GM10266 (cell line): ENCODE data around the gene ARHGEF4.

Source experiments
- DNase-seq: peaks from one replicate; pipeline ENCODE4 v3.0.0; 2012; ENCODE audit errors: extremely low spot score
- TF ChIP-seq, protein P1 (sequence below): IDR thresholded peaks from 2 replicates; pipeline ENCODE4 v1.5.1; 2012; ENCODE audit warnings: mild to moderate bottlenecking, low read depth; ENCODE audit not compliant: control insufficient read depth, insufficient read depth; ENCODE audit errors: missing control alignments

Gene ARHGEF4

DNA sequence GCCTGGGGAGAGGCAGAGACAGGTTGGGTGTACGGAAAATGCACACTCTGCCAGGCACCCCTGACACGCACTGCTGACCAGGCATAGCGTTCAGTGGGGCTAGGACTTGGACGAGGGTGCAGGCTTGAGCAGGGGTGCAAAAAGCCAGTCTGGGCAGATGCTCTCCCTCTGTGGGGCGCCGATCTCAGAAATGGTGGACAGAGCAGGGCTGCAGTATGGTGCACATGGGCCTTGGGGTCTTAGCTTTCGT lies 1.0 kb upstream of the ARHGEF4 start:
- DNase-seq, result no peak
- TF ChIP-seq, protein P1, sequence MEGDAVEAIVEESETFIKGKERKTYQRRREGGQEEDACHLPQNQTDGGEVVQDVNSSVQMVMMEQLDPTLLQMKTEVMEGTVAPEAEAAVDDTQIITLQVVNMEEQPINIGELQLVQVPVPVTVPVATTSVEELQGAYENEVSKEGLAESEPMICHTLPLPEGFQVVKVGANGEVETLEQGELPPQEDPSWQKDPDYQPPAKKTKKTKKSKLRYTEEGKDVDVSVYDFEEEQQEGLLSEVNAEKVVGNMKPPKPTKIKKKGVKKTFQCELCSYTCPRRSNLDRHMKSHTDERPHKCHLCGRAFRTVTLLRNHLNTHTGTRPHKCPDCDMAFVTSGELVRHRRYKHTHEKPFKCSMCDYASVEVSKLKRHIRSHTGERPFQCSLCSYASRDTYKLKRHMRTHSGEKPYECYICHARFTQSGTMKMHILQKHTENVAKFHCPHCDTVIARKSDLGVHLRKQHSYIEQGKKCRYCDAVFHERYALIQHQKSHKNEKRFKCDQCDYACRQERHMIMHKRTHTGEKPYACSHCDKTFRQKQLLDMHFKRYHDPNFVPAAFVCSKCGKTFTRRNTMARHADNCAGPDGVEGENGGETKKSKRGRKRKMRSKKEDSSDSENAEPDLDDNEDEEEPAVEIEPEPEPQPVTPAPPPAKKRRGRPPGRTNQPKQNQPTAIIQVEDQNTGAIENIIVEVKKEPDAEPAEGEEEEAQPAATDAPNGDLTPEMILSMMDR, result no peak

DNA sequence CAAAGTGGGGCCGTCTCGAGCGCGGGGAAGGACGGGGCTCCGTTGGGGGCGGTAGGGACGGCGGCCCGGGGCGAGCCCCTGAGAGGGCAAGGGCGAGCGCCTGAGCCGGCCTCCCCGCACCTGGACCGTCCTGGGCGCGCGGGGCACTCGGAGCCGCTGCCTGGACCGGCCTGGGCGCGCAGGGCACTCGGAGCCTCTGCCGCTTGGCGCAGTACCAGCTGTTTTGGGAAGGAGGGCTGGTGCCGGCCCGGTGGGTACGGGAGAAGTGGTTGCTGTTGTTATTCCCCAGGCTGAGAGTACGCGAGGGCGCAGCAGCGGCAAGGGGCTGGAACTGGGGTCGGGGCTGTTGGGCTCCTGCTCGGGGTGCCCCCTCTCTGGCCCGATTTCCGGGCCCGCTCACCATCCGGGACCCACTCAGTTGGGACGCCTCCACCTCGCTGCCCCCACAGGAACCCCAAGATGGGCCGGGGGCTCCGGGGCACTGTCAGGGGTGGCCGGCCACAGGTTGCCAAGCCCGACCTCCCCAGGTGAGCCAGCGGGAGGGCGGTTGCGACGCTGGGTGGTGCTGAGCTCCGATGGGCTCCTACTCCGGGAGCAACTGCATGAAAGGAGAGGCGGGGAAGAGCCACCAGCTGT lies 579 bp downstream of the ARHGEF4 start:
- TF ChIP-seq, protein P1, result no peak

DNA sequence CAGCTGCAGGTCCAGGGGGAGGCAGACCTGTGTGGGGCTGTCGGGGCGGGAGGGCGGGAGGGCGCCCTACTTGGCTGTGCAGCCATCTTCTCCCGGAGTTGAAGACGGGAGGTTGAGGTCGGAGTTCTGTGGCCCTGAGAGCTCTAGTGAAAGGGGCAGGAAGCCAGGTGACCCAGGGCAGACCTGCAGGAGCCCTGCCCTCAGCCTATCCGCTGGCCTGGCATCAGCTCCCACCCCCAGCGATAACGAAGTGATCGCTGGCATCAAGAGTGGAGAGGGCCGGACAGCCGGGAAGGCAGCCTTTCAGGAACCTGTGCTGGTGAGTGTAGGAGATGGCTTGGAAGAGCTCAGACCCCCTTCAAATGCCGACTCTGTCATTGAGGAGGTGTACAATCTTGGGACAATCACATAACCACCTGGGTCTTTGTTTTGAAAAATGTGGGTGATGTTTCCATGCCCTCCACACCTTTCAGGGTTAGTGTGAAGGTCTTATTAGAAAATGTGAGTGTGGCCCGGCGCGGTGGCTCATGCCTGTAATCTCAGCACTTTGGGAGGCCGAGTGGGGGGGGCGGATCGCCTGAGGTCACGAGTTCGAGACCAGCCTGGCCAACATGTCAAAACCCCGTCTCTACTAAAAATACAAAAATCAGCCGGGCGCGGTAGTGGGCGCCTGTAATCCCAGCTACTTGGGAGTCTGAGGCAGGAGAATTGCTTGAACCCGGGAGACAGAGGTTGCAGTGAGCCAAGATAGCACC lies 1.3 kb downstream of the ARHGEF4 start:
- TF ChIP-seq, protein P1, result no peak
- no peak for DNase-seq

More for the DNA sequence above, 579 bp downstream of the ARHGEF4 start:
- DNase-seq, result no peak

DNA sequence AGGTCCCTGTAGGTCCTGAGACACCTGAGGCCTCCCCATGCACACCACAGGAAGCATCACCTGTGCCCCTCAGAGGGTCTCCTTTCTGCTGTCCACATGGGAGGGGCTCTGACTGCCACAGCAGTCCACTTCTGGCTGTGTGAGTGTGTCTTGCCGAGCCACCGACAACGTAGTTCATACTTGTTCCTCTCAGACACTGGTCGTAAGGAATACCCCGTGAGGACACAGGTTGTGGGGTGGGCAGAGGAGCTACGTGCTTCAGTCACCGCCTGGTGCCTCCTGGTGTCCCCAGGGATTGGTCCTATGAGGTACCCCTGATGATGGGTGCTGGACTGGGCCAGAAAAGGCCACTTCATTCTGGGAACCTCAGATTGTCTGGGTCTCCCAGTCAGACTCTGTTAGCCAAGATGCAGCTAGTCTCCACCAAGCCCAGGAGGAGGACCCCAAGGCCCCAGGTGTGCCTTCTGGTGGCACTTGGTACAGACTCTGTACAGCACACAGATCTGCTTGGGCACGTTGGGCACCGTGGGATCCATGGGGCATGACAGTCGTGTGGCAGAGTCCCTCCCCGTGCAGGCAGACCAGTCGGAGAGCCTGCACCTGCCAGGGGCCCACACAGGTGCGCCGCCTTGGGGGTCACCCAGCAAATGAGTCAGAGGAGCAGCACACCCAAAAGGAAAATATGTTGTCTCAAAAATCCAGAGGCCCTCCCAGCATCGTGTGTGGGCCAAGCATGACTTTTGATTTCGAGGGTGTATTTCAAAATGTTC lies 2.5 kb downstream of the ARHGEF4 start:
- TF ChIP-seq, protein P1, result no peak
- no peak for DNase-seq

DNA sequence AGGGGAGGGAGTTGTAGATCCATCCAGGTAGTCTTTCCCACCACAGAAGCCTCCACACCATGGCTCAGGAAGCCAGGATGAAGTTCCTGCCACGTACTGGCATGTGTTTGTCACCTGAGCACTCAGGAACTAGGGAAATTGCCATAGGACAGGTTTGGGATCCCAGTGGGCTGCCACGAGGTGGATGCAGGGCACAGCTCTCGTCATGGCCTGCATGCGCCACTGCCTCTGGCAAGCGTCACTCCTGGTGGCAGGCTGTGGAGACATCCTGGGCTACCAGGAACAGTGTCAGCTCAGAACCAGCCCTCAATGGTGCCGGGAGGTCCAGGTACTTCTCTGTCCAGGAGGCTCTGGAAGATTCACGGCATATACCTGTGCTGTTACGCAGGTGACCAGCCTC lies 3.8 kb downstream of the ARHGEF4 start:
- TF ChIP-seq, protein P1, result no peak
- DNase-seq, result no peak

DNA sequence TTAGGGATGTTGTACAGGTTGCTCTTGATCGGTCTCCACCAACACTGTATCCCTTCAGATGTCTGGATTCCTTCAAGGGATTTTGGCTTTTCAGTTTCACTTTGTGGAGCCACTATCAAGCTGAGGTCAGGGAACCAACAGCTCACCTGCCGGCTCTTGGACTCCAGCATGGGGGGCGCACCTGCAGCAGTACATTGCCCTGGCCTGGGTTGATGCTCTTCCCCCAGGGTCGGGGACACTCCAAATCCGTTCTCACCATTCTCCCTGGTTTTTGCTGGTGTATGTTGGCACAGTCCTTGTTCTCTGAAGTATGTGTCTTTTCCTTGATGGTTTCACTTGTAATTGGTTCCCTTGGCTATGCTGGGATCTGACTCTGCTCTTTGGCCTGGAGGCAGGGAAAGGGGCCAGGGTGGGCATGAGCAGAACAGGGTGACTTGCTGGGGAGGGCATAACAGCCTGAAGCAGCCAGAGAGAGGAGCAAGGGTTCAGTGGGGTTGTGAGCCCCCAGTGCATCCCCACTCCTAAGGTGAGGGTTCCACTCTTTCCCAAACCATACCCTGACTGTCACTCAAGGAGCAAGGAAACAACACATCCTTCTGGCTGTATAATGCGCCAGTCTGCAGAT lies 5.1 kb downstream of the ARHGEF4 start:
- no peak for DNase-seq
- TF ChIP-seq, protein P1, result no peak
